ENCODE measurements around the gene PPP1R10. TPM values are rescaled to one million over a fixed set of nuclear protein-coding genes. Genes with fewer than 3 reads are reported as not detected.
"Not testable (repeated sequence)": the region's sequence is repeated elsewhere in the genome, so short reads cannot be mapped to it uniquely, and the experiment has no call there.

Gene PPP1R10
- 47.6 and 69.5 TPM in 2 replicates for total RNA-seq (2021)
- Bru-seq, nascent RNA, result percentile 99 among the genes with signal in this experiment
- BruChase-seq, experiment 1, labeled RNA remaining after a 2-hour chase, result percentile 96 among the genes with signal in this experiment
- BruChase-seq, experiment 2, labeled RNA remaining after a 6-hour chase, result percentile 93 among the genes with signal in this experiment
- long read RNA-seq, full-length matches to known transcripts, result 14 of 33 reads
- long read RNA-seq, partial matches to known transcripts, result 12 of 33 reads
- long read RNA-seq, other reads (novel, unspliced or antisense), result 7 of 33 reads

- intact Hi-C loops (cut with micrococcal nuclease; ENCODE audit: unreplicated experiment), result loop anchor here (1.0 to 2.0 kb wide), 5 partner anchors 46 to 266 kb away; partner anchors contain the start of genes ABCF1, GNL1, MDC1 and PPP1R18
- peak within 1 kb of the TSS; percentile 85 for H2AFZ ChIP-seq
- CTCF ChIA-PET, result interaction anchor here (0.5 to 1.2 kb wide), 4 partner anchors 26 to 114 kb away, joined by 3 to 6 read pairs (median 4); no protein-coding TSS in a partner anchor
Observed at GRCh38 chr6:30616811-30617564, at the start of gene PPP1R10. Gene PPP1R10 (minus strand): TSS chr6:30617243. CDS start chr6:30609944, 7,299 bp downstream.

DNA sequence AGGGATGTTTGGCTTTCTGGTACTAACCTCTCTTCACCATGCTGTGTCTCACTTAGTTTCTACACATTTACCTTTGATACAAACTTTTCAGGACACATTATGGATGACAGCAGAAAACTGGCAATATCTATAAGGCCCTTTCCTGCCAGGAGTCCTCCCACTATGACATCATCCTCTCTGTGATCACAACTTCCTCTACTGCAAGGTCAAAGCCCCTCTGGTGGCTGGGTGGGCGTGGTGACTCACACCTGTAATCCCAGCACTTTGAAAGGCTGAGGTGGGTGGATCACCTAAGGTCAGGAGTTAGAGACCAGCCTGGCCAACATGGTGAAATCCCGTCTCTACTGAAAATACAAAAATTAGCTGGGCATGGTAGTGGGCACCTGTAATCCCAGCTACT, 49.3 kb upstream of the PPP1R10 start:
- H3K36me3 ChIP-seq (ENCODE audit: low read depth), result peaks cover 23% of the 10 kb centered on the region; the same call in 1 of the 2 replicates
- intact Hi-C loops (cut with micrococcal nuclease; ENCODE audit: unreplicated experiment); H3K4me1 ChIP-seq (replicated peaks; ENCODE audit: insufficient read depth); H3K27ac ChIP-seq; H3K9me3 ChIP-seq (ENCODE audit: insufficient read depth, low read depth); H3K9me2 ChIP-seq (ENCODE audit: insufficient read depth); H3K79me2 ChIP-seq (ENCODE audit: low read depth); H3K4me2 ChIP-seq; POLR2A ChIA-PET (ENCODE audit: unreplicated experiment); H3K27me3 ChIP-seq (ENCODE audit: insufficient read depth, low read depth); H4K20me1 ChIP-seq (ENCODE audit: insufficient read depth); H3K4me3 ChIP-seq; BruUV-seq (replicated peaks); H2AFZ ChIP-seq; H3F3A ChIP-seq (ENCODE audit: insufficient read depth, low read depth); DNase-seq: not testable (repeated sequence)
- CTCF ChIA-PET, result interaction anchor here (0.6 kb wide), 1 partner anchor 15 kb away, joined by 4 read pairs; no protein-coding TSS in a partner anchor

More at GRCh38 chr6:30616811-30617564, at the start of gene PPP1R10:
- TF ChIP-seq, protein P1, sequence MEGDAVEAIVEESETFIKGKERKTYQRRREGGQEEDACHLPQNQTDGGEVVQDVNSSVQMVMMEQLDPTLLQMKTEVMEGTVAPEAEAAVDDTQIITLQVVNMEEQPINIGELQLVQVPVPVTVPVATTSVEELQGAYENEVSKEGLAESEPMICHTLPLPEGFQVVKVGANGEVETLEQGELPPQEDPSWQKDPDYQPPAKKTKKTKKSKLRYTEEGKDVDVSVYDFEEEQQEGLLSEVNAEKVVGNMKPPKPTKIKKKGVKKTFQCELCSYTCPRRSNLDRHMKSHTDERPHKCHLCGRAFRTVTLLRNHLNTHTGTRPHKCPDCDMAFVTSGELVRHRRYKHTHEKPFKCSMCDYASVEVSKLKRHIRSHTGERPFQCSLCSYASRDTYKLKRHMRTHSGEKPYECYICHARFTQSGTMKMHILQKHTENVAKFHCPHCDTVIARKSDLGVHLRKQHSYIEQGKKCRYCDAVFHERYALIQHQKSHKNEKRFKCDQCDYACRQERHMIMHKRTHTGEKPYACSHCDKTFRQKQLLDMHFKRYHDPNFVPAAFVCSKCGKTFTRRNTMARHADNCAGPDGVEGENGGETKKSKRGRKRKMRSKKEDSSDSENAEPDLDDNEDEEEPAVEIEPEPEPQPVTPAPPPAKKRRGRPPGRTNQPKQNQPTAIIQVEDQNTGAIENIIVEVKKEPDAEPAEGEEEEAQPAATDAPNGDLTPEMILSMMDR (conservative IDR thresholded peaks at IDR 0.05), result no peak
- no peak for TF ChIP-seq EZH2 (IDR thresholded peaks at IDR 0.05; ENCODE audit: low read depth)
- POLR2A ChIA-PET (ENCODE audit: unreplicated experiment), result interaction anchor here (0.6 to 0.7 kb wide), 2 partner anchors 58 to 237 kb away, joined by 4 to 7 read pairs; no protein-coding TSS in a partner anchor
- H3K4me2 ChIP-seq, result peak within 1 kb of the TSS; percentile 98
- H3F3A ChIP-seq (ENCODE audit: insufficient read depth, low read depth), result peaks cover 77% of the 10 kb centered on the region
- H3K9me2 ChIP-seq (ENCODE audit: insufficient read depth), result no peaks in the 10 kb centered on the region
- H3K36me3 ChIP-seq (ENCODE audit: low read depth), result peaks cover 27% of the 10 kb centered on the region
- DNase-seq, result peak; percentile 98 to 99
- no peaks in the 10 kb centered on the region for H3K27me3 ChIP-seq (ENCODE audit: insufficient read depth, low read depth)
- H3K9me3 ChIP-seq (ENCODE audit: insufficient read depth, low read depth), result no peaks in the 10 kb centered on the region
- H3K4me3 ChIP-seq, result peak within 1 kb of the TSS; percentile 87
- peak within 1 kb of the TSS; percentile 86 for H3K27ac ChIP-seq
- H3K4me1 ChIP-seq (replicated peaks; ENCODE audit: insufficient read depth), result peaks cover 35% of the 10 kb centered on the region
- peaks cover 49% of the 10 kb centered on the region for H3K79me2 ChIP-seq (ENCODE audit: low read depth)
- peaks cover 16% of the 10 kb centered on the region; the same call in 1 of the 2 replicates for H4K20me1 ChIP-seq (ENCODE audit: insufficient read depth)
- BruUV-seq (replicated peaks), result TSS peak; percentile 62

DNA sequence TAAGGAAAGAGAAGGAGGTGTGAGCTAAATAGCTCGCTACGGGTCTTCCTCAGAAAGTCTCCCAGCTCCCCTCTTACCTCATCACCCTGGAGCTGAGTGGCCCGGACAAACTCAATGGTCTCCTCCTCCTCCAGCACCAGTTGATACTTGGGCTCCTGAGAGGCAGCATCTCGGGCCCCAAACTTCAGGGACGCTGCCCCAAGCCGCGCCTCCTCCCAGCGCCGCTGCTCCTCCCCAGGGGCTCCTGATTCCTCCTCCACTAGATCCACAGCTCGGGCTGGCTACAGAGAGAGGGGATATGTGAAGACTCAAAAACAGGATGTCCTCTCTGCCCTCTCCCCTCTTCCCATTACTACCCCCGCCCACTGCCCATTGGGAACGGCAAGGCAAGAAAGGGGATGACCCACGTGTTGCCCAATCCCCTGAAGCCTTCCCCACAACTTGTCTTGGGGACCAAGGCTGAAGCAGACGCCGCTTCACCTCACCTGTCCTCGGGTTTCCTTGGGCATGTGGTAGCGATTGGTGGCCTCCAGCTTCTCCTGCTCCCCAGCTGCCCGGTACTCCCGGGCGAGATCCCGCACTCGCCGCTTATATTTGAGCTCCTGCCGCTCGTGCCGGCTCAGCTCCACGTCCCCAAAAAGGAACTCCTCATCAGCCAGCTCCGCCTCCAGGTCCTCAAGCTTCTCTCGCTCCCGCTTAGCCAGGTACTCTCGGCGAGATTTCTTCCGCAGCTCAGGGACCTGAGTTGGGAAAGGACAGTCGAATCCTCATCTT, 48.1 kb upstream of the PPP1R10 start:
- H3K27me3 ChIP-seq (ENCODE audit: insufficient read depth, low read depth), result no peaks in the 10 kb centered on the region
- H3K27ac ChIP-seq, result no peak overlapping the region
- no peak overlapping the region for H2AFZ ChIP-seq
- peaks cover 23% of the 10 kb centered on the region; the same call in 1 of the 2 replicates for H3K36me3 ChIP-seq (ENCODE audit: low read depth)
- H3K9me3 ChIP-seq (ENCODE audit: insufficient read depth, low read depth), result no peaks in the 10 kb centered on the region
- BruUV-seq (replicated peaks), result TSS peak; percentile 9
- H3K4me1 ChIP-seq (replicated peaks; ENCODE audit: insufficient read depth), result no peaks in the 10 kb centered on the region
- POLR2A ChIA-PET (ENCODE audit: unreplicated experiment), result interaction anchor here (0.6 kb wide), 1 partner anchor 35 kb away, joined by 4 read pairs; no protein-coding TSS in a partner anchor
- intact Hi-C loops (cut with micrococcal nuclease; ENCODE audit: unreplicated experiment), result no loop called here
- TF ChIP-seq EZH2 (IDR thresholded peaks at IDR 0.05; ENCODE audit: low read depth), result no peak
- TF ChIP-seq, protein P1 (conservative IDR thresholded peaks at IDR 0.05), result no peak
- H4K20me1 ChIP-seq (ENCODE audit: insufficient read depth), result no peaks in the 10 kb centered on the region; the same call in 1 of the 2 replicates
- no peak overlapping the region for H3K4me2 ChIP-seq
- H3K4me3 ChIP-seq, result no peak overlapping the region
- H3F3A ChIP-seq (ENCODE audit: insufficient read depth, low read depth), result no peaks in the 10 kb centered on the region; the same call in 1 of the 2 replicates
- no peak for DNase-seq
- CTCF ChIA-PET, result no interaction called here
- H3K79me2 ChIP-seq (ENCODE audit: low read depth), result no peaks in the 10 kb centered on the region
- H3K9me2 ChIP-seq (ENCODE audit: insufficient read depth), result no peaks in the 10 kb centered on the region

- H3K27me3 ChIP-seq (ENCODE audit: insufficient read depth, low read depth); H3K79me2 ChIP-seq (ENCODE audit: low read depth); BruUV-seq (replicated peaks); H3K27ac ChIP-seq; H3K9me3 ChIP-seq (ENCODE audit: insufficient read depth, low read depth); H3K4me3 ChIP-seq; POLR2A ChIA-PET (ENCODE audit: unreplicated experiment); H2AFZ ChIP-seq; intact Hi-C loops (cut with micrococcal nuclease; ENCODE audit: unreplicated experiment); H3K4me2 ChIP-seq; H3F3A ChIP-seq (ENCODE audit: insufficient read depth, low read depth); H3K9me2 ChIP-seq (ENCODE audit: insufficient read depth); H3K4me1 ChIP-seq (replicated peaks; ENCODE audit: insufficient read depth); H4K20me1 ChIP-seq (ENCODE audit: insufficient read depth); DNase-seq; CTCF ChIA-PET: not testable (repeated sequence)
- peaks cover 17% of the 10 kb centered on the region for H3K36me3 ChIP-seq (ENCODE audit: low read depth)
Observed at GRCh38 chr6:30657922-30658321, 40.9 kb upstream of the PPP1R10 start.

All from PC-9 (cell line).